Measurements from ENCODE around the gene PTPA.
A peak's percentile ranks its signal among the peaks of the same experiment; 100 is the strongest.

Gene PTPA

DNA sequence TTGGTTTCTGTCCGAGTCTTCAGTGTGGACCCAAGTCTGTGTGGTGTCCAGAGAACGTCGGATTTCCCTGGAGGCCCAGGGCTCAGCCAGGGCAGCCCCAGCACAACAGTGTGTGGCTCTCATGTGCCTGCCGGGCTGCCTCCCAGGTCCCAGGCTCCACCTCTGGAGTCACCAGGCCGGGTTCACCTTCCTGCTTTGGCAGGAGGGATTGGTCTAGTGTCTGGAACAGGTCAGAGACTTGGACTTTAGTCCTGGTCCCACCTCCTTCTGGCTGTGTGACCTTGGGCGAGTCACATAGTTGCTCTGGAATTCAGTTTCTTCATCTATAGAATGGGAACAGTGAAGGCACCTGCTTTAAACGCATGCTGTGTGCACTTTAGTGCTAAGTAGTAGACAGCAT is 27.1 kb upstream of the PTPA start:
- no peak for DNase-seq (ENCODE audit: low spot score)
- H3K4me1 ChIP-seq (ENCODE audit: control insufficient read depth in 2 of 2, insufficient read depth in 1 of 2, low read depth in 1 of 2, low read length in 2 of 2), result peaks cover 0 to 8% of the 10 kb centered on the region in 2 donors
- no peaks in the 10 kb centered on the region for H3K9me3 ChIP-seq (replicated peaks in 1 of 2; ENCODE audit: control insufficient read depth in 2 of 2, insufficient read depth in 1 of 2, low read depth in 1 of 2, low read length in 2 of 2)
- H3K18ac ChIP-seq (ENCODE audit: low read length), result no peak overlapping the region
- no peak overlapping the region for H3K23ac ChIP-seq (ENCODE audit: low read depth, low read length, poor library complexity)
- H3K4ac ChIP-seq (ENCODE audit: low read length), result no peak overlapping the region
- no peak overlapping the region for H3K14ac ChIP-seq (ENCODE audit: low read length)
- no peak overlapping the region for H2AK5ac ChIP-seq (ENCODE audit: low read depth, low read length)
- peaks cover 10% of the 10 kb centered on the region for H3K79me1 ChIP-seq (ENCODE audit: low read depth, low read length)
- no CpG with 5 or more reads among the region's 7 CpGs for WGBS, 2 donors (ENCODE audit: extremely low coverage in 2 of 2, insufficient read length in 2 of 2, insufficient replicate concordance in 1 of 2)
- H3K4me2 ChIP-seq (ENCODE audit: insufficient read depth, low read length, poor library complexity, severe bottlenecking), result no peak overlapping the region
- H3K27ac ChIP-seq (replicated peaks; ENCODE audit: low read length), result no peak overlapping the region
- H3K9ac ChIP-seq (ENCODE audit: low read depth, low read length, poor library complexity), result no peak overlapping the region
- no peak overlapping the region for H4K91ac ChIP-seq (ENCODE audit: low read depth, low read length, poor library complexity)
- H2BK12ac ChIP-seq (ENCODE audit: low read length), result no peak overlapping the region
- H2AFZ ChIP-seq (ENCODE audit: low read length), result no peak overlapping the region
- no peak overlapping the region for H2BK15ac ChIP-seq (ENCODE audit: low read length)
- no peak overlapping the region for H3K4me3 ChIP-seq (ENCODE audit: low read length in 2 of 2)
- H2BK5ac ChIP-seq (ENCODE audit: low read length), result no peak overlapping the region
- no peaks in the 10 kb centered on the region for H3K27me3 ChIP-seq (ENCODE audit: control insufficient read depth in 3 of 3, insufficient read depth in 3 of 3, low read depth in 1 of 3, low read length in 3 of 3)
- H2BK120ac ChIP-seq (ENCODE audit: low read depth, low read length), result no peak overlapping the region
- peaks cover 24 to 52% of the 10 kb centered on the region in 2 donors for H3K36me3 ChIP-seq (replicated peaks in 1 of 2; ENCODE audit: control insufficient read depth in 2 of 2, insufficient read depth in 2 of 2, low read length in 2 of 2)
- H4K8ac ChIP-seq (ENCODE audit: low read depth, low read length), result no peak overlapping the region

DNA sequence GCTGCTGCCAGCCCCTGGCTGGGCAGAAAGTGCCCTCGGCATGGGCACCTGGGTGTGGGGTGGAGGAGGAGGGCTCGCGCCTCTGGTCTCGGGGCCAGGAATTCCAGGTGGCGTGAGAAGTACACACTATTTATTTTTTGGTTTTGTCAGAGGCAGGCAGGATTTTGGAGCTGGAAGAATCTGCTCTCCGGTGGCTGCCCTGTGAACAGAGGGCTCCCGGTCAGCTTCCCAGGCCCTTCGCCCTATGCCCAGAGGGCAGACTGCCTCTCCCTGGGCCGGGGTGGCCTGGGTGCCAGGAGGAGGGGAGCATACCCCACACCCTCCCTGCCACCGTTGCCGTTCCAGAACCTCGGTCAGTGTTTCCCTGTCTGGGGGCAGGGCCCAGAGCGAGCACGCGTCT is 22.0 kb upstream of the PTPA start:
- Histone ChIP-seq H4K8ac (ENCODE audit: low read depth, low read length) (no peak overlapping the region), H3K36me3 (replicated peaks in 1 of 2; ENCODE audit: control insufficient read depth in 2 of 2, insufficient read depth in 2 of 2, low read length in 2 of 2) (peaks cover 36 to 59% of the 10 kb centered on the region in 2 donors)

DNA sequence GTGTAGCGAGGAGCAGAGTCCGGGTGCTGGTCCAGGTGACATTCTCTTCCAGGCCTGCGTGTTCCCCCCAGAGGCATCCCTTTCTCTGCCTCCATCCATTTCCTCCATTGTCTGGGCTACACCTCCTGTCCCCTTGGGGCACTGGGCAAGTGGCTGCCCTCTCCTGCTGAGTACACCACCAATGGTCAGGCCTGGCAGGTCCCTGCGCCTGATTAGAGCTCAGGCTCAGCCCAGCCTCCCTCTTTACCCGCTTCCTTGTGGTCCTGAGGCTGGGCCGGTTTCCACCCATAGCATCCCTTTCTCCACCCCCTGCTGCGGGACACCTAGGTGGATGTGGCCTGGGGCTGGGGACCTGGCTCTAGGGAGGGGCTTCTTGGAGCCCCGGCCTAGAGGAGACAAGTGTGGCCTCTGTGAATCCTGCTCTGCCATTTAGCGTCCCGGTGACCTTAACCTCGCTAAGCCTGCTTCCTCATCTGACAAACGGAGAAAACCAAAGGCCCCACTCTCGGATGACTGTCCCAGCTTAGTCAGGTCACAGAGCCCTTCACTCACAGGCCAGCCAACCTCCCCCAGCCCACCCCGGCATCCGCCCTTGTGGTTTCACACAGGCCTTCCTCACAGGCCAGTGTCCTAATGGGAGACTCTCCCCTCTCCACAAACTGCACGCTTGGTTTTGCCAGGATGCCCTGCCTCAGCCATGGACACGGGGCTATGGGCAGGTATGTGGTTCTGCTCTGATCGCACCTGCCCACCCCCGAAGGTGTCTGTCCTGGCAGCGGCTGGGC is 17.4 kb upstream of the PTPA start:
- Histone ChIP-seq H3K14ac (ENCODE audit: low read length) (peak overlapping the region; percentile 21), H2BK5ac (ENCODE audit: low read length) (no peak overlapping the region), H2BK15ac (ENCODE audit: low read length) (no peak overlapping the region), H4K8ac (ENCODE audit: low read depth, low read length) (peak overlapping the region; percentile 52), H3K9me3 (replicated peaks in 1 of 2; ENCODE audit: control insufficient read depth in 2 of 2, insufficient read depth in 1 of 2, low read depth in 1 of 2, low read length in 2 of 2) (no peaks in the 10 kb centered on the region), H3K18ac (ENCODE audit: low read length) (no peak overlapping the region), H3K4me3 (ENCODE audit: low read length in 2 of 2) (no peak overlapping the region), H4K91ac (ENCODE audit: low read depth, low read length, poor library complexity) (no peak overlapping the region), H2AK5ac (ENCODE audit: low read depth, low read length) (peak overlapping the region; percentile 53), H3K9ac (ENCODE audit: low read depth, low read length, poor library complexity) (no peak overlapping the region), H3K4me2 (ENCODE audit: insufficient read depth, low read length, poor library complexity, severe bottlenecking) (no peak overlapping the region), H3K27me3 (ENCODE audit: control insufficient read depth in 3 of 3, insufficient read depth in 3 of 3, low read depth in 1 of 3, low read length in 3 of 3) (no peaks in the 10 kb centered on the region), H3K4me1 (ENCODE audit: control insufficient read depth in 2 of 2, insufficient read depth in 1 of 2, low read depth in 1 of 2, low read length in 2 of 2) (no peaks in the 10 kb centered on the region), H2AFZ (ENCODE audit: low read length) (no peak overlapping the region), H2BK120ac (ENCODE audit: low read depth, low read length) (no peak overlapping the region), H3K4ac (ENCODE audit: low read length) (no peak overlapping the region), H3K27ac (replicated peaks; ENCODE audit: low read length) (no peak overlapping the region), H2BK12ac (ENCODE audit: low read length) (no peak overlapping the region), H3K79me1 (ENCODE audit: low read depth, low read length) (no peaks in the 10 kb centered on the region), H3K36me3 (replicated peaks in 1 of 2; ENCODE audit: control insufficient read depth in 2 of 2, insufficient read depth in 2 of 2, low read length in 2 of 2) (peaks cover 13 to 35% of the 10 kb centered on the region in 2 donors), H3K23ac (ENCODE audit: low read depth, low read length, poor library complexity) (no peak overlapping the region)
- DNase-seq (ENCODE audit: low spot score), result no peak
- no CpG with 5 or more reads among the region's 20 CpGs for WGBS, 2 donors (ENCODE audit: extremely low coverage in 2 of 2, insufficient read length in 2 of 2, insufficient replicate concordance in 1 of 2)

More for the DNA sequence above, 22.0 kb upstream of the PTPA start:
- H3K23ac ChIP-seq (ENCODE audit: low read depth, low read length, poor library complexity), result no peak overlapping the region
- H3K27ac ChIP-seq (replicated peaks; ENCODE audit: low read length), result no peak overlapping the region
- H2AFZ ChIP-seq (ENCODE audit: low read length), result no peak overlapping the region
- no peak overlapping the region for H3K4me2 ChIP-seq (ENCODE audit: insufficient read depth, low read length, poor library complexity, severe bottlenecking)
- no peak overlapping the region for H2BK12ac ChIP-seq (ENCODE audit: low read length)
- H4K91ac ChIP-seq (ENCODE audit: low read depth, low read length, poor library complexity), result no peak overlapping the region
- H2BK15ac ChIP-seq (ENCODE audit: low read length), result no peak overlapping the region
- H3K9ac ChIP-seq (ENCODE audit: low read depth, low read length, poor library complexity), result no peak overlapping the region
- no peaks in the 10 kb centered on the region for H3K4me1 ChIP-seq (ENCODE audit: control insufficient read depth in 2 of 2, insufficient read depth in 1 of 2, low read depth in 1 of 2, low read length in 2 of 2)
- H2BK120ac ChIP-seq (ENCODE audit: low read depth, low read length), result no peak overlapping the region
- no peaks in the 10 kb centered on the region for H3K27me3 ChIP-seq (ENCODE audit: control insufficient read depth in 3 of 3, insufficient read depth in 3 of 3, low read depth in 1 of 3, low read length in 3 of 3)
- H3K4ac ChIP-seq (ENCODE audit: low read length), result no peak overlapping the region
- H2AK5ac ChIP-seq (ENCODE audit: low read depth, low read length), result no peak overlapping the region
- no peak overlapping the region for H2BK5ac ChIP-seq (ENCODE audit: low read length)
- H3K14ac ChIP-seq (ENCODE audit: low read length), result no peak overlapping the region
- H3K79me1 ChIP-seq (ENCODE audit: low read depth, low read length), result no peaks in the 10 kb centered on the region
- H3K9me3 ChIP-seq (replicated peaks in 1 of 2; ENCODE audit: control insufficient read depth in 2 of 2, insufficient read depth in 1 of 2, low read depth in 1 of 2, low read length in 2 of 2), result no peaks in the 10 kb centered on the region
- no peak overlapping the region for H3K18ac ChIP-seq (ENCODE audit: low read length)
- no peak for DNase-seq (ENCODE audit: low spot score)
- H3K4me3 ChIP-seq (ENCODE audit: low read length in 2 of 2), result no peak overlapping the region
- no CpG with 5 or more reads among the region's 15 CpGs for WGBS, 2 donors (ENCODE audit: extremely low coverage in 2 of 2, insufficient read length in 2 of 2, insufficient replicate concordance in 1 of 2)

DNA sequence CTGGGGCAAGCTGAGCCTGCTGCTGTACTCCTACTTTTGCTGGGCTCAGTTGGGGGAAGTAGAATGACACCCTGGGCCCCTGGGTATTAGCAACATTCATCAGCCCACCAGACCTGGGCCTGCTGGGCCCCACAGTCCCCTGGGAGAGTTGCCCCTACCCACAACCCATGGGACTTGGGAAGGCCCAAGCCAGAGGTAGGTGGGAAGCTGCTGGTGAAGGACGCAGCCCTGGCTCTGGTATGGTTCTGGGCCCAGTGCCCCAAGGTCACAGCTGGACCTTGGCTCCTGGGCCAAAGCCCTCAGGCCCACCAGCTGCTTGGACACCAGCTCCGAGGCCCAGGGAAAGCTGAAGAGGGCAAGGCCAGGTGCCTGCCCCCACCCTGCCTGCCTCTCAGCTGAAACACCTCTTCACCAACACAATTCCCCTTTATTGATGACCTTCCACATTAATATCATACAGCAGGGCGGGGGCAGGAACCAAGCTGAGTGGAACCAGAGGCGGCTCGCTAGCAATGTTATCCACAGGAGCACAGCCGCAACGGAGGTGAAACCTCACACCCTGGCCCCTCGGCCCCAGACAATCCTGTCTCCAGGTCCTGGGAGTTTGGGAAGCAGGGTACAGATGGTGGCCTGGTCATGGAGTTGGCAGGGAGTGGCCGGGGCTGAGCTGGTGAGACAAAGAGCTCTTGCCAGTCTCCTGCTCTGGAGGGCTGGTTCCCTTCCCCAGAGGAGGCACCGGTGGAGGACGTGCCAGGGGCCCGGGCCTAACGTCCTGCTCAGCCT is 16.6 kb upstream of the PTPA start:
- peak overlapping the region; percentile 65 for H3K23ac ChIP-seq (ENCODE audit: low read depth, low read length, poor library complexity)
- H3K27ac ChIP-seq (replicated peaks; ENCODE audit: low read length), result no peak overlapping the region
- no peak overlapping the region for H3K4ac ChIP-seq (ENCODE audit: low read length)
- no peak overlapping the region for H2AFZ ChIP-seq (ENCODE audit: low read length)
- H2BK15ac ChIP-seq (ENCODE audit: low read length), result no peak overlapping the region
- no peak overlapping the region for H3K4me2 ChIP-seq (ENCODE audit: insufficient read depth, low read length, poor library complexity, severe bottlenecking)
- H2BK120ac ChIP-seq (ENCODE audit: low read depth, low read length), result no peak overlapping the region
- peak overlapping the region; percentile 43 for H4K8ac ChIP-seq (ENCODE audit: low read depth, low read length)
- no peaks in the 10 kb centered on the region for H3K4me1 ChIP-seq (ENCODE audit: control insufficient read depth in 2 of 2, insufficient read depth in 1 of 2, low read depth in 1 of 2, low read length in 2 of 2)
- H3K4me3 ChIP-seq (ENCODE audit: low read length in 2 of 2), result peak overlapping the region in 1 of 2 donors; percentile 35
- H3K27me3 ChIP-seq (ENCODE audit: control insufficient read depth in 3 of 3, insufficient read depth in 3 of 3, low read depth in 1 of 3, low read length in 3 of 3), result no peaks in the 10 kb centered on the region
- H2BK12ac ChIP-seq (ENCODE audit: low read length), result no peak overlapping the region
- H3K36me3 ChIP-seq (replicated peaks in 1 of 2; ENCODE audit: control insufficient read depth in 2 of 2, insufficient read depth in 2 of 2, low read length in 2 of 2), result peaks cover 9 to 27% of the 10 kb centered on the region in 2 donors
- no peak overlapping the region for H3K9ac ChIP-seq (ENCODE audit: low read depth, low read length, poor library complexity)
- H2AK5ac ChIP-seq (ENCODE audit: low read depth, low read length), result no peak overlapping the region
- H3K18ac ChIP-seq (ENCODE audit: low read length), result no peak overlapping the region
- no peak overlapping the region for H4K91ac ChIP-seq (ENCODE audit: low read depth, low read length, poor library complexity)
- H3K9me3 ChIP-seq (replicated peaks in 1 of 2; ENCODE audit: control insufficient read depth in 2 of 2, insufficient read depth in 1 of 2, low read depth in 1 of 2, low read length in 2 of 2), result no peaks in the 10 kb centered on the region
- no CpG with 5 or more reads among the region's 13 CpGs for WGBS, 2 donors (ENCODE audit: extremely low coverage in 2 of 2, insufficient read length in 2 of 2, insufficient replicate concordance in 1 of 2)
- peak overlapping the region; percentile 21 for H3K14ac ChIP-seq (ENCODE audit: low read length)
- peak overlapping the region; percentile 87 for H2BK5ac ChIP-seq (ENCODE audit: low read length)
- no peaks in the 10 kb centered on the region for H3K79me1 ChIP-seq (ENCODE audit: low read depth, low read length)
- no peak for DNase-seq (ENCODE audit: low spot score)
